GM12892 (cell line): Measurements from ENCODE around the gene SPATA22.
"Not testable (repeated sequence)": the region's sequence is repeated elsewhere in the genome, so short reads cannot be mapped to it uniquely, and the experiment has no call there.

Experiments used
- POLR2A ChIP-seq: IDR thresholded peaks from 2 replicates; pipeline ENCODE4 v1.6.1; 2011; ENCODE audit warnings: low read depth, low read length, control low read depth
- POLR2AphosphoS5 ChIP-seq: IDR thresholded peaks from 2 replicates; pipeline ENCODE4 v1.6.1; 2011; ENCODE audit warnings: low read depth, low read length, control low read depth
- TAF1 ChIP-seq: IDR thresholded peaks from 2 replicates; pipeline ENCODE4 v1.6.1; 2011; ENCODE audit warnings: low read depth, mild to moderate bottlenecking, control low read depth, low read length, borderline replicate concordance

GRCh38 chr17:3412216-3412615, 59.4 kb downstream of the SPATA22 start:
- not testable (repeated sequence) for TF ChIP-seq TAF1, POLR2AphosphoS5, POLR2A
